AG09319 (cell line): ENCODE measurements around the gene FLNA.
A peak's percentile ranks its signal among the peaks of the same experiment; 100 is the strongest.

Experiments
- DNase-seq: peaks from one replicate; pipeline ENCODE4 v3.0.0-alpha.2; 2010; ENCODE audit warnings: low read depth; ENCODE audit errors: extremely low read depth
- TF ChIP-seq, protein P1 (sequence below): IDR thresholded peaks from 2 replicates; pipeline ENCODE4 v1.5.1; 2011; ENCODE audit warnings: low read depth, mild to moderate bottlenecking, inconsistent platforms, low read length, moderate library complexity

The FLNA gene

DNA sequence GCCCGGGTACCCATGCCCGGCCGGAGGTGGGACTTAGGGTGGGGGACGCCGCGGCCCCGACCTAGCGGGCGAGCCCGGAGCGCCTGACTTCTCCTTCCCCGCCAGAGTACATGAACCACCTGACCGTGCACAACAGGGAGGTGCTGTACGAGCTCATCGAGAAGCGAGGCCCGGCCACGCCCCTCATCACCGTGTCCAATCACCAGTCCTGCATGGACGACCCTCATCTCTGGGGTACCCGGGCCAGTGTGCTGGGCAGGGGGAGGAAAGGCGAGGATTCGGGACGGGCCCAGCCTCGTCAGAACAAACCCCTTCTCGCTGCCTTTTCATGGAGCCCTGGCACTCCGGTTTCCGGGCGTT, 37.5 kb upstream of the FLNA start:
- TF ChIP-seq, protein P1, sequence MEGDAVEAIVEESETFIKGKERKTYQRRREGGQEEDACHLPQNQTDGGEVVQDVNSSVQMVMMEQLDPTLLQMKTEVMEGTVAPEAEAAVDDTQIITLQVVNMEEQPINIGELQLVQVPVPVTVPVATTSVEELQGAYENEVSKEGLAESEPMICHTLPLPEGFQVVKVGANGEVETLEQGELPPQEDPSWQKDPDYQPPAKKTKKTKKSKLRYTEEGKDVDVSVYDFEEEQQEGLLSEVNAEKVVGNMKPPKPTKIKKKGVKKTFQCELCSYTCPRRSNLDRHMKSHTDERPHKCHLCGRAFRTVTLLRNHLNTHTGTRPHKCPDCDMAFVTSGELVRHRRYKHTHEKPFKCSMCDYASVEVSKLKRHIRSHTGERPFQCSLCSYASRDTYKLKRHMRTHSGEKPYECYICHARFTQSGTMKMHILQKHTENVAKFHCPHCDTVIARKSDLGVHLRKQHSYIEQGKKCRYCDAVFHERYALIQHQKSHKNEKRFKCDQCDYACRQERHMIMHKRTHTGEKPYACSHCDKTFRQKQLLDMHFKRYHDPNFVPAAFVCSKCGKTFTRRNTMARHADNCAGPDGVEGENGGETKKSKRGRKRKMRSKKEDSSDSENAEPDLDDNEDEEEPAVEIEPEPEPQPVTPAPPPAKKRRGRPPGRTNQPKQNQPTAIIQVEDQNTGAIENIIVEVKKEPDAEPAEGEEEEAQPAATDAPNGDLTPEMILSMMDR: no peak
- no peak for DNase-seq

GRCh38 chrX:154409222-154409871, 34.9 kb upstream of the FLNA start, which contains the start of gene DNASE1L1:
Gene DNASE1L1, minus strand, starts transcription at chrX:154409254. Its CDS starts 3,686 bp downstream, at chrX:154405568.
- TF ChIP-seq, protein P1: no peak
- peak; percentile 61 for DNase-seq

DNA sequence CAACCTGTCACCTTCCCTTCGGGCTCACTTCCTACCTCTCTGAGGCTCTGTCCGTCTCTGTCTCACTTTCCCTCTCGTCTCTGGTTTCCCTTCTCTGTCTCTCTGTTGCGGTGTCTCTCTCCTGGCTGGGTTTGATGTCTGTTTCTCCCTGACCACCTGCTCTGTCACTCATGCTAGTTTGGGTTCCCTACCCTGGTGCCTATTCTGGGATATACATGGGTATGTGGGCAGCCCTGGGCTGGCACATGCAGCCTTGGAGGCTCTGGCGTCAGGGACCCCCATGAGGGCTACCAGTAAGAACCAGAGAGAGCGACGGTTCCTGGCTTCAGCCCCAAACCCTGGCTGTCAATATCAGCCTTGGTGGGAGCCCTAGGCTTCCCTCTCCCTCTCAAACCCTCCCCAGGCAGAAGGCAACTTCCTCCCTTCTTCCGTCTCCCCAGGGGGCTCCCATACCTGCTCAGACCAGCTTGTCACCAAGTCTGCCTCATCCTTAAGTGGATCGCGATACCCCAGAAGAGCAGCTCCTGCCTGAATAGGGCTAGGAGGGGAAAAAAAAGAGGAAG, 34.3 kb upstream of the FLNA start:
- no peak for DNase-seq
- TF ChIP-seq, protein P1: no peak

GRCh38 chrX:154404625-154405192, 30.3 kb upstream of the FLNA start:
- TF ChIP-seq, protein P1: no peak
- no peak for DNase-seq

GRCh38 chrX:154403858-154404257, 29.4 kb upstream of the FLNA start:
- no peak for DNase-seq
- TF ChIP-seq, protein P1: no peak

GRCh38 chrX:154403192-154403591, 28.8 kb upstream of the FLNA start:
- DNase-seq: no peak
- TF ChIP-seq, protein P1: no peak

- no peak for DNase-seq
- TF ChIP-seq, protein P1: no peak
Observed at GRCh38 chrX:154402622-154403127, 28.2 kb upstream of the FLNA start.
